IMR-90 (cell line): ENCODE data around the gene SPHK1. TPM values are rescaled to one million over a fixed set of nuclear protein-coding genes. Genes with fewer than 3 reads are reported as not detected.
"Not testable (repeated sequence)": the region's sequence is repeated elsewhere in the genome, so short reads cannot be mapped to it uniquely, and the experiment has no call there.

ENCODE experiments used
- ATAC-seq: fragments of 200-7000 bp; cut with Tn5 transposase; 2 replicates; pipeline ENCODE4 v1.9.1; 2020; ENCODE audit warnings: low read depth, mild to moderate bottlenecking, moderate library complexity
- BruUV-seq: library from RNA; stranded (reverse); fragments of 400-500 nt; replicated peaks from 2 replicates; lab custom pipeline; 2021; lab: Mats Ljungman, UMichigan
- CTCF ChIA-PET: fragments of 300-600 bp; formaldehyde crosslinking; extraction: SDS; loops from one replicate; lab custom pipeline; 2021; ENCODE audit warnings: antibody characterized with exemption; lab: Yijun Ruan, JAX
- POLR2A ChIA-PET: fragments of 300-600 bp; sonication (Branson Sonifier 250); formaldehyde crosslinking; loops from one replicate; lab custom pipeline; 2022; ENCODE audit warnings: antibody characterized with exemption; ENCODE audit not compliant: unreplicated experiment; lab: Charles Lee
- DNase-seq: peaks from one replicate; pipeline ENCODE4 v3.0.0; 2013
- H2AFZ ChIP-seq: replicated peaks from 2 replicates; pipeline ENCODE3; 2013; ENCODE audit warnings: low read length, mild to moderate bottlenecking; ENCODE audit not compliant: poor library complexity
- H2AK5ac ChIP-seq: 2 replicates; pipeline ENCODE4 v1.6.1; 2013; ENCODE audit warnings: low read depth, low read length, inconsistent platforms
- H2AK9ac ChIP-seq: replicated peaks from 2 replicates; pipeline ENCODE3; 2013; ENCODE audit warnings: mild to moderate bottlenecking, low read depth, low read length, moderate library complexity; ENCODE audit not compliant: poor library complexity
- H2BK120ac ChIP-seq: 2 replicates; pipeline ENCODE4 v1.6.1; 2013; ENCODE audit warnings: low read depth, low read length, inconsistent platforms
- H2BK15ac ChIP-seq: 3 replicates; pipeline ENCODE4 v1.6.1; 2013; ENCODE audit warnings: low read depth, low read length, inconsistent platforms
- H2BK20ac ChIP-seq: 2 replicates; pipeline ENCODE4 v1.6.1; 2013; ENCODE audit warnings: low read depth, mild to moderate bottlenecking, inconsistent platforms, low read length, moderate library complexity
- H2BK5ac ChIP-seq: 2 replicates; pipeline ENCODE4 v1.6.1; 2013; ENCODE audit warnings: mild to moderate bottlenecking, low read depth, low read length, inconsistent platforms; ENCODE audit not compliant: poor library complexity, severe bottlenecking
- H3K14ac ChIP-seq: replicated peaks from 2 replicates; pipeline ENCODE4 v1.6.1; 2013; ENCODE audit warnings: low read depth, low read length, inconsistent platforms
- H3K18ac ChIP-seq: 2 replicates; pipeline ENCODE4 v1.6.1; 2013; ENCODE audit warnings: low read depth, low read length, control low read depth
- H3K23ac ChIP-seq: 2 replicates; pipeline ENCODE4 v1.6.1; 2013; ENCODE audit warnings: low read depth, low read length, inconsistent platforms
- H3K27ac ChIP-seq: 2 replicates; pipeline ENCODE4 v1.5.1; 2013; ENCODE audit warnings: mild to moderate bottlenecking, control low read depth, low read length; ENCODE audit not compliant: insufficient read depth
- H3K27me3 ChIP-seq: 2 replicates; pipeline ENCODE4 v1.6.1; 2013; ENCODE audit warnings: low read length; ENCODE audit not compliant: control insufficient read depth, insufficient read depth
- H3K36me3 ChIP-seq: 2 replicates; pipeline ENCODE4 v1.6.1; 2013; ENCODE audit warnings: low read length, mixed read lengths; ENCODE audit not compliant: control insufficient read depth, insufficient read depth
- H3K4ac ChIP-seq: 2 replicates; pipeline ENCODE4 v1.6.1; 2013; ENCODE audit warnings: low read depth, low read length, inconsistent platforms
- H3K4me1 ChIP-seq: 2 replicates; pipeline ENCODE4 v1.6.1; 2013; ENCODE audit warnings: low read length, mixed read lengths; ENCODE audit not compliant: control insufficient read depth, insufficient read depth
- H3K4me2 ChIP-seq: 2 replicates; pipeline ENCODE4 v1.6.1; 2013; ENCODE audit warnings: low read depth, mild to moderate bottlenecking, control low read depth, low read length, moderate library complexity
- H3K4me3 ChIP-seq: 2 replicates; pipeline ENCODE4 v1.5.1; 2013; ENCODE audit warnings: low read depth, mild to moderate bottlenecking, control low read depth, low read length, moderate library complexity; ENCODE audit not compliant: insufficient read depth
- H3K56ac ChIP-seq: 2 replicates; pipeline ENCODE4 v1.6.1; 2013; ENCODE audit warnings: low read length, inconsistent platforms; ENCODE audit not compliant: insufficient read depth; ENCODE audit errors: extremely low read depth
- H3K79me1 ChIP-seq, 2 experiments: 2 replicates each; pipeline ENCODE4 v1.6.1; 2013; ENCODE audit warnings: low read length in 2 of 2, inconsistent platforms in 1 of 2, low read depth in 1 of 2
- H3K9ac ChIP-seq: 2 replicates; pipeline ENCODE4 v1.6.1; 2013; ENCODE audit warnings: low read depth, low read length, control low read depth
- H3K9me1 ChIP-seq: 2 replicates; pipeline ENCODE4 v1.6.1; 2013; ENCODE audit warnings: low read length, inconsistent platforms; ENCODE audit not compliant: insufficient read depth
- H3K9me3 ChIP-seq: 2 replicates; pipeline ENCODE4 v1.6.1; 2013; ENCODE audit warnings: low read length; ENCODE audit not compliant: control insufficient read depth, insufficient read depth
- H4K20me1 ChIP-seq: 2 replicates; pipeline ENCODE4 v1.6.1; 2013; ENCODE audit warnings: low read length, inconsistent platforms; ENCODE audit not compliant: insufficient read depth
- H4K5ac ChIP-seq: 2 replicates; pipeline ENCODE4 v1.6.1; 2013; ENCODE audit warnings: mild to moderate bottlenecking, low read depth, low read length, control low read depth
- H4K8ac ChIP-seq, 2 experiments: 2 replicates each; pipeline ENCODE4 v1.6.1; 2013; ENCODE audit warnings: low read depth in 2 of 2, low read length in 2 of 2, control low read depth in 1 of 2, inconsistent platforms in 1 of 2
- H4K91ac ChIP-seq: 2 replicates; pipeline ENCODE4 v1.6.1; 2013; ENCODE audit warnings: low read depth, low read length, inconsistent platforms; ENCODE audit not compliant: insufficient read depth
- CEBPB ChIP-seq: IDR thresholded peaks from 2 replicates; pipeline ENCODE4 v1.6.1; 2012; ENCODE audit warnings: low read depth, low read length, improper control_type of control experiment
- WGBS, 2 experiments: methylation state at CpG; one replicate each; pipeline versions ENCODE4 v1.1.5 to v1.1.7; 2013; ENCODE audit warnings: missing lambda C conversion rate in 2 of 2; ENCODE audit not compliant: insufficient read length in 1 of 2; ENCODE audit errors: extremely low coverage in 2 of 2; 5-methylcytosine and 5-hydroxymethylcytosine counted together
- dilution Hi-C: fragments of 300-500 bp; cut with HindIII; formaldehyde crosslinking; loops from one replicate; pipeline ENCODE4 v1.14.3; 2018; ENCODE audit warnings: low sequenced_read_pairs; ENCODE audit not compliant: unreplicated experiment
- in situ Hi-C: fragments of 300-500 bp; cut with MboI; formaldehyde crosslinking; loops from 3 replicates; pipeline ENCODE4 v1.14.3; 2019; ENCODE audit warnings: low sequenced_read_pairs, inconsistent platforms, mixed read lengths
- intact Hi-C: fragments of 100-400 bp; cut with micrococcal nuclease; formaldehyde crosslinking; loops from 2 replicates; pipeline ENCODE4 v1.10.0; 2022
- polyA plus RNA-seq, 3 experiments: library from polyadenylated mRNA; depleted of rRNA; stranded (reverse); fragments of >200 nt; gene quantifications; 2 replicates each; pipeline ENCODE4 v1.2.3, GENCODE V29; 2012; ENCODE audit warnings: low replicate concordance in 1 of 3
- total RNA-seq: library from RNA; depleted of rRNA; stranded (reverse); fragments of >200 nt; gene quantifications from 2 replicates; pipeline ENCODE4 v1.2.3, GENCODE V29; 2012
- TF ChIP-seq, protein P1 (sequence below): conservative IDR thresholded peaks from 2 replicates; pipeline ENCODE4 v1.5.1; 2012; ENCODE audit warnings: mild to moderate bottlenecking, low read depth, low read length, improper control_type of control experiment

The SPHK1 gene
- total and polyA plus RNA-seq, 2 of the 4 experiments (the other 2 are of a cell fraction) = 44.4 to 82.7 TPM

DNA sequence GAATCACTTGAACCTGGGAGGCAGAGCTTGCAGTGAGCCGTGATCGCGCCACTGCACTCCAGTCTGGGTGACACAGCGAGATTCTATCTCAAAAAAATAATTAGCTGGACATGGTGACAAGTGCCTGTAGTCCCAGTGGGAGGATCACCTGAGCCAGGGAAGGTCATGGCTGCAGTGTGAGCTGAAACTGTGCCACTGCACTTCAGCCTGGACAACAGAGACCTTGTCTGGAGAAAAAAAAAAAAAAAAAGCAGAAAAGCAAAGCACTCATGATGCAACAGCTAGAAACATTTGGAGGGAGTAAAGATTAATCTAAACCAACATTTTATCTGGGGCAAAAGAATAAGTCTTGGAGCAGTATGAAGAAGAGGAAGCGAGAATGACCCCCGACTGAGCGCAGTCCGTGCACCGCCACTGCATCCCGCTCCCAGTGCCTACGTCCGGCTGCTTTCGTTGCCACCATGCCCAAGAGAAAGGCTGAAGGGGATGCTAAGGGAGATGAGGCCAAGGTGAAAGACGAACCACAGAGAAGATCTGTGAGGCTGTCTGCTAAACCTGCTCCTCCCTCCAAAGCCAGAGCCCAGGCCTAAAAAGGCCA is 38.9 kb upstream of the SPHK1 start:
- H3K9me1 ChIP-seq = peaks cover 3% of the 10 kb centered on the region; the same call in 1 of the 2 replicates
- peak overlapping the region; percentile 66; the same call in 1 of the 2 replicates for H3K27ac ChIP-seq
- no peak overlapping the region for H2AFZ ChIP-seq
- H2AK9ac ChIP-seq = no peak overlapping the region
- H3K23ac ChIP-seq = no peak overlapping the region
- H3K79me1 ChIP-seq = peaks cover 15 to 39% of the 10 kb centered on the region in 2 experiments
- BruUV-seq = no TSS peak
- H3K4me2 ChIP-seq = no peak overlapping the region
- no peak overlapping the region for H2BK5ac ChIP-seq
- peak; percentile 57 for TF ChIP-seq CEBPB
- TF ChIP-seq, protein P1, sequence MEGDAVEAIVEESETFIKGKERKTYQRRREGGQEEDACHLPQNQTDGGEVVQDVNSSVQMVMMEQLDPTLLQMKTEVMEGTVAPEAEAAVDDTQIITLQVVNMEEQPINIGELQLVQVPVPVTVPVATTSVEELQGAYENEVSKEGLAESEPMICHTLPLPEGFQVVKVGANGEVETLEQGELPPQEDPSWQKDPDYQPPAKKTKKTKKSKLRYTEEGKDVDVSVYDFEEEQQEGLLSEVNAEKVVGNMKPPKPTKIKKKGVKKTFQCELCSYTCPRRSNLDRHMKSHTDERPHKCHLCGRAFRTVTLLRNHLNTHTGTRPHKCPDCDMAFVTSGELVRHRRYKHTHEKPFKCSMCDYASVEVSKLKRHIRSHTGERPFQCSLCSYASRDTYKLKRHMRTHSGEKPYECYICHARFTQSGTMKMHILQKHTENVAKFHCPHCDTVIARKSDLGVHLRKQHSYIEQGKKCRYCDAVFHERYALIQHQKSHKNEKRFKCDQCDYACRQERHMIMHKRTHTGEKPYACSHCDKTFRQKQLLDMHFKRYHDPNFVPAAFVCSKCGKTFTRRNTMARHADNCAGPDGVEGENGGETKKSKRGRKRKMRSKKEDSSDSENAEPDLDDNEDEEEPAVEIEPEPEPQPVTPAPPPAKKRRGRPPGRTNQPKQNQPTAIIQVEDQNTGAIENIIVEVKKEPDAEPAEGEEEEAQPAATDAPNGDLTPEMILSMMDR = no peak
- H3K27me3 ChIP-seq = no peaks in the 10 kb centered on the region
- no peak for ATAC-seq
- H2BK120ac ChIP-seq = peak overlapping the region; percentile 74
- intact Hi-C loops = no loop called here
- DNase-seq = peak; percentile 23
- WGBS, 2 experiments = no CpG with 5 or more reads among the region's 14 CpGs
- H4K91ac ChIP-seq = peak overlapping the region; percentile 56; the same call in 1 of the 2 replicates
- no peak overlapping the region for H3K56ac ChIP-seq
- peaks cover 49% of the 10 kb centered on the region for H3K36me3 ChIP-seq
- no peak overlapping the region for H3K4me3 ChIP-seq
- peak overlapping the region in 1 of 2 experiments; percentile 47; a peak in 1 of 4 replicates for H4K8ac ChIP-seq
- H4K20me1 ChIP-seq = no peaks in the 10 kb centered on the region
- H4K5ac ChIP-seq = peak overlapping the region; percentile 34; the same call in 1 of the 2 replicates
- peak overlapping the region; percentile 8; the same call in 1 of the 2 replicates for H3K4ac ChIP-seq
- CTCF ChIA-PET = interaction anchor here (0.6 kb wide), 1 partner anchor 97 kb away, joined by 4 read pairs; no protein-coding TSS in a partner anchor
- in situ Hi-C loops = no loop called here
- peak overlapping the region; percentile 52; the same call in 1 of the 2 replicates for H2AK5ac ChIP-seq
- no peak overlapping the region for H2BK20ac ChIP-seq
- POLR2A ChIA-PET = no interaction called here
- no peak overlapping the region for H2BK15ac ChIP-seq
- H3K9me3 ChIP-seq = no peaks in the 10 kb centered on the region
- H3K4me1 ChIP-seq = peaks cover 6% of the 10 kb centered on the region; the same call in 1 of the 2 replicates
- dilution Hi-C loops = no loop called here
- no peak overlapping the region; the same call in 1 of the 2 replicates for H3K18ac ChIP-seq
- 0 out of 2 replicates have a peak overlapping the region, but pooled peaks have one; percentile 30 for H3K14ac ChIP-seq
- H3K9ac ChIP-seq = peak overlapping the region; percentile 11; the same call in 1 of the 2 replicates

DNA sequence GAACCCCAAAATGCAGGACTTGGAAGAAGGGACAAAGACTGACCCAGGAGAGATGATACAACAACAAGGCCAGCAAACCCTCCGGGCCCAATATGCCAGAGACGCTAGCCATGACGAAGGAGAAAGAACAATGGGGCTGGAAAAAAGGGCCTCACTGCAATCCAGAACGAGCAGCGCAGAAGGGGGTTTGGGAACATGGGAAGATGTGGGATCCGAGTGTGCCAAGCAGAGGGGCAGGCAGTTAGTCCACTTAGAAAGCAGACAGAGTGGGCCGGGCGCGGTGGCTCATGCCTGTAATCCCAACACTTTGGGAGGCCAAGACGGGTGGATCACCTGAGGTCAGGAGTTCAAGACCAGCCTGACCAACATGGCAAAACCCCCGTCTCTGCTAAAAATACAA is 37.5 kb upstream of the SPHK1 start:
- H4K5ac ChIP-seq, H2BK120ac ChIP-seq, H3K9me1 ChIP-seq, H3K9ac ChIP-seq, H3K4ac ChIP-seq, H2BK15ac ChIP-seq, CTCF ChIA-PET, H4K8ac ChIP-seq, H3K27ac ChIP-seq, H3K9me3 ChIP-seq, H3K23ac ChIP-seq, H4K20me1 ChIP-seq, H3K56ac ChIP-seq, BruUV-seq, H2AFZ ChIP-seq, intact Hi-C loops, H3K4me2 ChIP-seq, H3K4me3 ChIP-seq, H3K4me1 ChIP-seq, H3K27me3 ChIP-seq, H4K91ac ChIP-seq, dilution Hi-C loops, in situ Hi-C loops, DNase-seq, H2BK5ac ChIP-seq, H3K18ac ChIP-seq, ATAC-seq, POLR2A ChIA-PET, H2AK9ac ChIP-seq, H2BK20ac ChIP-seq, H2AK5ac ChIP-seq, H3K14ac ChIP-seq: not testable (repeated sequence)
- peaks cover 8 to 42% of the 10 kb centered on the region in 2 experiments; a peak in 3 of 4 replicates for H3K79me1 ChIP-seq
- peaks cover 40% of the 10 kb centered on the region for H3K36me3 ChIP-seq
- WGBS, 2 experiments = 96% methylated on average over 3 of the region's 11 CpGs; no CpG with 5 or more reads in 1 of the 2 experiments
